GM18909 (cell line): ENCODE results near the gene PRIM1.
"Not testable (repeated sequence)": the region's sequence is repeated elsewhere in the genome, so short reads cannot be mapped to it uniquely, and the experiment has no call there.

Source experiments
- ATAC-seq: cut with Tn5 transposase; IDR thresholded peaks from one replicate; pipeline ENCODE4 v1.9.1; 2021; ENCODE audit warnings: mild to moderate bottlenecking; ENCODE audit not compliant: unreplicated experiment, poor library complexity

The PRIM1 gene

DNA sequence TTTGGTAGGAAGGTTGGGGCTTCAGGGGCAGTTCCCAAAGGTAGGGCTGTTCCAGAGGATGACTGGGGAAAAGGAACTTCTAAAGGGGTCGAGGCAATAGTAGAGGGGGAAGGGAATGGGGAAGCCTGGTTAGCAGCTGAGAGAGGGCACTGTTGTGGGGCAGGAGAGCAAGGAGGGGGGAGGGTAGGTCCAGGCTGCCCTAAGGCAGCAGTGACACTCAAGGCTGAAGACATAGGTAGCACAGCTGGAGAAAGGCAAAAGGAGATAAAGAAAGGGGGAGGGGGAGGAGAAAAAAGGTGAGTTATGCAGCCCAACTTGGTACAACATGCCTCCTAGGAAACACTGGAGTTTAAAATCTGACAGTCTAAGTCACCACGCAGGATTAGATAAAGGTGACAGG is 30.9 kb downstream of the PRIM1 start:
- ATAC-seq: no peak

DNA sequence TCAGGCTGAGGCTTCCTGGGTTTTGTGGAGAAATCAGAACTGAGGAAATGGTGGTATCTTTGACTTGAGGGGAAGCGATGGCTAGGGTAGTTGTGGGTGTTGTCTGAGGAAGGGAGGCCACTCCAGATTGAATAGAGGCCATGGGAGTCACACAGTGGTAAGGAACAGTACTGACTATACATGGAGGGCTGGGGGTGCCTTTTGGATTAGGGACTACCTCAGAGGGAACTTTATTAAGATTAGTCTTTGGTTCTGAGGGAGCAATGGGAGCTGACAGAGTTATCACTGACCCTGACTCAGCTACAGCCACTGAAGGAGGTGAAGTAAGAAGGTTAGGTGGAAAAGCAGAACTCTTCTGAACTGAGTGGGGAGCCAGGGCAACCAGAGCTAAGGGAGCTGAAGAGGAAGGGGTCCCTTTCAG is 31.4 kb downstream of the PRIM1 start:
- no peak for ATAC-seq

DNA sequence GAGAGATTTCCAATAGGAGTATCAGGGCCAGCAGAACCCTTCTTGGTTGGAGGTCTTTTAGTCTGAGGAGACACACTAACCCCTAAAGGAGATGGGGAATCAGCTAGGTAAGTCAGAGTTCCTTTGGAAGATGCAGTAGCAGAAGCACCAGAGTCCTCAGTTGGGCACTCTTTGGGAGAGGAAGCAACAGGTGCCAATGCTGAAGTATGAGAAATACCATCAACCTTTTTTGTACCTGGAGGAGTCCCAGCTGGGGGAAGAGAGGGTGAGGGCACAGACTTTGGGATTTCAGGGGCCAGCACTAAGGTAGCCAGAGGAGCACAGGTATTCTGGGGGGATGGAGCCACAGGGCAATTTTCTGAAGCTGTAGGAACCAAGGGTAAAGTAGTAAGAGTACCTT is 33.1 kb downstream of the PRIM1 start:
- no peak for ATAC-seq

DNA sequence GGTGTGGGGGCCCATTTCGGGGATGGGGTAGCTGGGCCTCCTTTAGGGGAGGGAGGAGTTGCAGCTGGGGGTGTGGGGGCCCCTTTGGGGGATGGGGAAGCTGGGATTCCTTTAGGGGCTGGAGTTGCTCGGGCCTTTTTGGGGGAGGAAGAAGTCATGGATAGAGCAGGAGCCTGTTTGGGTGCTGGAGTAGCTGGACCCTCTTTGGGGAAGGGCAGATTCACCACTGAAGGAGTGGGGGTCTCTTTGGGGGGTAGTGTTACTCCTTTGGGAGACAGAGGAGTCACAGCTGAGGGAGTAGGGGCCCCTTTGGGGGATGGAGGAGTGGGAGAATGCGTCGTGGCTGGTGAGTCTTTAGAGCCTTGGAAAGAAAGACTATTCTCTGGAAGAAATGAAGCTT is 33.5 kb downstream of the PRIM1 start:
- ATAC-seq: no peak

DNA sequence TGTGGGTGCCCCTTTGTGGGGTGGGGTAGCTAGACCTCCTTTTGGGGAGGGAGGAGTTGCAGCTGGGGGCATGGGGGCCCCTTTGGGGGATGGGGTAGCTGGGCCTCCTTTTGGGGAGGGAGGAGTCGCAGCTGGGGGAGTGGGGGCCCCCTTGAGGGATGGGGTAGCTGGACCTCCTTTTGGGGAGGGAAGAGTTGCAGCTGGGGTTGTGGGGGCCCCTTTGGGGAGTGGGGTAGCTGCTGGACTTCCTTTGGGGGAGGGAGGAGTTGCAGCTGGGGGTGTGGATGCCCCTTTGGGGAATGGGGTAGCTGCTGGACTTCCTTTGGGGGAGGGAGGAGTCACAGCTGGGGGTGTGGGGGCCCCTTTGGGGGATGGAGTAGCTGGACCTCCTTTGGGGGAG is 34.0 kb downstream of the PRIM1 start:
- ATAC-seq: no peak

- ATAC-seq: no peak
Measured at GRCh38 chr12:56716933-56717880, 34.9 kb downstream of the PRIM1 start.

GRCh38 chr12:56716458-56716857 is 35.7 kb downstream of the PRIM1 start:
- no peak for ATAC-seq

GRCh38 chr12:56715798-56716197 is 36.3 kb downstream of the PRIM1 start:
- ATAC-seq: no peak

DNA sequence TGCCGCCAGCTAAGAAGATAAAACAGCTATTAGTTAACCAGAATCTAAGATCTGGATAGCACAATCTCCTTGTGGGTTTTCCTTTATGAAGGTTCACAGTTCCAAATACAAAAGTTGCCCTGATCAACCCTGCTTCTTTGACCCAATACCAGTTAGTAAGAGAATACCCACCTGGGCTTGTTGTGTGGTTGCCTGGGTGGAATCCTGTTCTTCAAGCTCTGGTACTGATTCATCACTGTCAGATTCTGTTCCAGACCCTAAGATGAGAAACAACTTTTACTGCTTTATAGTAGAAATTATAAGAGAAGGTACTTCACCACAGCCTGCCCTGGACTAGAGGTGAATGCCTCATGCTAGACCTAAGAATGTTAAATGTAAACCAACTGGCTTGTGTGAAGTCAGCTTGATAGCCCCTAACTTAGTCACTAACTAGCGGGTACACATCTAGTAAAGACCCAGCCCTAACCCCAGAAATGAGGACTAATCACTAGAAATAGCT is 37.6 kb downstream of the PRIM1 start:
- ATAC-seq: no peak

GRCh38 chr12:56713345-56713744 is 38.8 kb downstream of the PRIM1 start:
- no peak for ATAC-seq

DNA sequence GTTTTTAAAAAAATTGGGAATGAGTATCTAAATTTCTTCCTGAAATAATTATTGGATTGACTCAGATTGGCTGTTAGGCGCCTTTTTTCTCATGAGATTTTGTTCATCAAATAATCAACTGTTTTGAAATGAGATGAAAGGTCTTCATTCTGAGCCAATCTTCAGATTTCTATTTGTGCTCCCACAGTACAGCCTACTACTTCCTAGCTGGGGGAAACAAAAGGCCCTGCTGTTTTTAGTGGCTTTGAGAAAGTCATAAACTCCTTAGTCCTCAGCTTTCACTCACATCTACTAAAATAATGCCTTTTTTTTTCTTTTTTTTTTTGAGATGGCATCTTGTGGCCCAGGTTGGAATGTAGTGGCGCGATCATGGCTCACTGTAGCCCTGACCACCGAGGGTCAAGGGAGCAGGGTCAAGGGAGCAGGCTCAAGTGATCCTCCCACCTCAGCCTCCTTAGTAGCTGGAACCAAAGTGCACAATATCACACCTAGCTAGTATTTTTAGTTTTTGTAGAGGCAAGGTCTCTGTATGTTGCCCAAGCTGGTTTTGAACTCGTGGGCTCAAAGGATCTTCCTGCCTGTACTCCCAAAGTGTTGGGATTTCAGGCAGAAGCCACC is 42.3 kb downstream of the PRIM1 start:
- ATAC-seq: no peak

- not testable (repeated sequence) for ATAC-seq
Measured at GRCh38 chr12:56704522-56704921, 47.6 kb downstream of the PRIM1 start.

DNA sequence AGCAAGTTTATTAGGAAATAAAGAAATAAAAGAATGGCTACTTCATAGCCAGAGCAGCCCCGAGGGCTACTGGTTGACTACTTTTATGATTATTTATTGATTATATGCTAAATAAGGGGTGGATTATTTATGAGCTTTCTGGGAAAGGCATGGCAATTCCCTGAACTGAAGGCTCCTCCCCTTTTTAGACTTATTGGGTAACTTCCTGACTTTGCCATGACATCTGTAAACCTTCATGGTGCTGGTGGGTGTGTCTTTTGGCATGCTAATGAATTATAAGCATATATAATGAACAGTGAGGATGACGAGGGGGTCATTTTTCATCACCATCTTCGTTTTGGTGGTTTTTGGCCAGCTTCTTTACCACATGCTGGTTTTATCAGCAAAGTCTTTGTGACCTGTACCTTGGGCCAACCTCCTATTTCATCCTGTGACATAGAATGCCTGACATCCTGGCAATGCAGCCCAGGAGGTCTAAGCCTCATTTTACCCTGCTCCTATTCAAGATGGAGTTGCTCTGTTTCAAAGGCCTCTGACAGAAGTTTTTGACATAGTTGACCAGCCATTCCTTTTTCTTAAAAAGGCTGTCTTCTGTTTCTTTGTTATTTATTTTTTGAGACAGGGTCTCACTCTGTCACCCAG is 53.0 kb downstream of the PRIM1 start:
- ATAC-seq: no peak

GRCh38 chr12:56695327-56696101 is 56.6 kb downstream of the PRIM1 start:
- no peak for ATAC-seq

- ATAC-seq: no peak
Measured at GRCh38 chr12:56694161-56694560, 58.0 kb downstream of the PRIM1 start.

GRCh38 chr12:56688846-56689109 is 63.3 kb downstream of the PRIM1 start:
- ATAC-seq: no peak

GRCh38 chr12:56688129-56688845 is 63.8 kb downstream of the PRIM1 start, which contains the start of gene PTGES3:
PTGES3 (minus strand) TSS chr12:56688284; CDS start chr12:56687999, 285 bp downstream.
- peak; percentile 72 for ATAC-seq

GRCh38 chr12:56687223-56688128 is 64.6 kb downstream of the PRIM1 start:
- peak; percentile 7 for ATAC-seq
